ENCODE results near the gene PREPL. TPM values are rescaled to one million over a fixed set of nuclear protein-coding genes. Genes with fewer than 3 reads are reported as not detected.

PREPL gene
- total and polyA plus RNA-seq, 7 donors, result 6.6 to 52.6 (median 41.5) TPM

DNA sequence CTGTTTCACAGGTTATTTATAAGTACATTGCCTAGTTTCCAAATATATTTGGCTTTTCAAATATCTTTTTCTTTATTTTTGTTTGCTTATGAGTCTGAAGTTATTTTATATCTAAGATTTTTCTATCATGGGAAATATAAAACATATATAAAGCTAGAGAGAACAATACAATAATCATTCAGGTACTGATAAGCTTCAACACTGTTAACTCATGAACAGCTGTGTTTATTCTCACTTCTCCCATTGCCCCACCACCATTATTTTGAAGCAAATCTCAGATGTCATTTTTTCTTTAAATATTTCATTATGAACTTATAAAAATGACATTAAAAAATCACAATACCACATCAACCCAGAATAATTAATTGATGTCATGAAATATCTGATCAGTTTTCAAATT is 10.2 kb upstream of the PREPL start:
- no peak overlapping the region for H3K4me3 ChIP-seq
- TF ChIP-seq POLR2AphosphoS5 (IDR thresholded peaks at IDR 0.05) (no peak), EP300 (IDR thresholded peaks at IDR 0.05) (no peak), POLR2A (IDR thresholded peaks at IDR 0.05) (no peak)
- TF ChIP-seq, protein P1, sequence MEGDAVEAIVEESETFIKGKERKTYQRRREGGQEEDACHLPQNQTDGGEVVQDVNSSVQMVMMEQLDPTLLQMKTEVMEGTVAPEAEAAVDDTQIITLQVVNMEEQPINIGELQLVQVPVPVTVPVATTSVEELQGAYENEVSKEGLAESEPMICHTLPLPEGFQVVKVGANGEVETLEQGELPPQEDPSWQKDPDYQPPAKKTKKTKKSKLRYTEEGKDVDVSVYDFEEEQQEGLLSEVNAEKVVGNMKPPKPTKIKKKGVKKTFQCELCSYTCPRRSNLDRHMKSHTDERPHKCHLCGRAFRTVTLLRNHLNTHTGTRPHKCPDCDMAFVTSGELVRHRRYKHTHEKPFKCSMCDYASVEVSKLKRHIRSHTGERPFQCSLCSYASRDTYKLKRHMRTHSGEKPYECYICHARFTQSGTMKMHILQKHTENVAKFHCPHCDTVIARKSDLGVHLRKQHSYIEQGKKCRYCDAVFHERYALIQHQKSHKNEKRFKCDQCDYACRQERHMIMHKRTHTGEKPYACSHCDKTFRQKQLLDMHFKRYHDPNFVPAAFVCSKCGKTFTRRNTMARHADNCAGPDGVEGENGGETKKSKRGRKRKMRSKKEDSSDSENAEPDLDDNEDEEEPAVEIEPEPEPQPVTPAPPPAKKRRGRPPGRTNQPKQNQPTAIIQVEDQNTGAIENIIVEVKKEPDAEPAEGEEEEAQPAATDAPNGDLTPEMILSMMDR (IDR thresholded peaks at IDR 0.05), result no peak
- H3K27ac ChIP-seq, result no peak overlapping the region
- no peak for DNase-seq
- no peaks in the 10 kb centered on the region for H3K36me3 ChIP-seq
- intact Hi-C loops (cut with DNase I), result no loop called here
- H3K27me3 ChIP-seq, result no peaks in the 10 kb centered on the region
- H3K4me1 ChIP-seq, result no peaks in the 10 kb centered on the region
- peaks cover 0 to 2% (median 0%) of the 10 kb centered on the region in 4 donors for H3K9me3 ChIP-seq

DNA sequence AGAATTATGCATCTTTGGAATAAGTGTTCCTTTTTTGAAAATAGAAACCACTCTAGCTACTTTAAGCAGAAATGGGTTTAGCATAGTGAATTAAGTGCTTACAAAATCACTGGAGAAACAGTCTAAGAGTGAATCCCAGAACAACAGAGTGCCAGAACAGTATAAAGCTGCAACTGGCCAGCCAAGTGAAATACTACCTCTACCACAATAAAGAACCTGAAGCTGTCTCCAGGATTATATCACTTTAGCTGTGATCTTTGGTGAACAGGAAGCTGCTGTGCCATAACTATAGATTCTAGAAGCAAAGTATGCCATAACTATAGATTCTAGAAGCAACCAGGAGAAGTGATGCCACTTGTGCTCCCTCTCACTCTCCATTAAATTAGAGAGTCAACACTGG is 8.1 kb upstream of the PREPL start:
- intact Hi-C loops (cut with DNase I), result loop anchor here (10.0 kb wide), 1 partner anchor 125 kb away; no protein-coding TSS in a partner anchor

DNA sequence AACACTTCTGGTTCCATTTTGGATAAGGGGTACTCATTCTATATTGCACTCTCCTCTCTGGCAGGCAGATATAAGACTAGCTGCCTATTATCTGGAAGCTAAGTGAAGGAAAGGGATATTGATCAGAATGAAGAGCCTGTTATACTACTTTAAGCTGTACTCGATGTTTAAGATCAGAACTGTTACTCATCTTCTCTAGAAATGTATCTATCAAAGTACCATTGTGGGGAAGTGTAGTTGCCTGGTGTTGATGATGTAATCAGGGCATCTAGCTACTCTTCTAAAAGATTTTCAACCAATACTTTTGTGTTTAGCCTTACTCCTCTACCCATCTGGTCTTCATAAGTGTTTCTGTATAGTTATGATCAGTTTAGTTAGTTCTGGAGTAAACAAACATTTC is 6.3 kb upstream of the PREPL start:
- WGBS, 2 donors, result 88 to 94% methylated on average over 1 of the region's 1 CpG
- Histone ChIP-seq H3K4me1 (peaks cover 0 to 7% (median 4%) of the 10 kb centered on the region in 4 donors), H3K9me3 (peaks cover 0 to 2% (median 0%) of the 10 kb centered on the region in 4 donors), H3K36me3 (no peaks in the 10 kb centered on the region), H3K4me3 (no peak overlapping the region), H3K27ac (no peak overlapping the region), H3K27me3 (no peaks in the 10 kb centered on the region)
- DNase-seq, result no peak
- intact Hi-C loops (cut with DNase I), result loop anchor here (10.0 kb wide), 1 partner anchor 123 kb away; no protein-coding TSS in a partner anchor
- TF ChIP-seq, protein P1 (IDR thresholded peaks at IDR 0.05), result no peak
- TF ChIP-seq POLR2AphosphoS5 (IDR thresholded peaks at IDR 0.05) (no peak), POLR2A (IDR thresholded peaks at IDR 0.05) (no peak)

More for the DNA sequence above, 8.1 kb upstream of the PREPL start:
- H3K36me3 ChIP-seq, result no peaks in the 10 kb centered on the region
- H3K4me1 ChIP-seq, result no peaks in the 10 kb centered on the region
- no peaks in the 10 kb centered on the region for H3K27me3 ChIP-seq
- no peak overlapping the region for H3K4me3 ChIP-seq
- no peak for DNase-seq
- peaks cover 0 to 2% (median 0%) of the 10 kb centered on the region in 4 donors for H3K9me3 ChIP-seq
- TF ChIP-seq, protein P1 (IDR thresholded peaks at IDR 0.05), result no peak
- no peak for TF ChIP-seq POLR2AphosphoS5 (IDR thresholded peaks at IDR 0.05)
- no peak for TF ChIP-seq EP300 (IDR thresholded peaks at IDR 0.05)
- no peak for TF ChIP-seq POLR2A (IDR thresholded peaks at IDR 0.05)
- H3K27ac ChIP-seq, result no peak overlapping the region

DNA sequence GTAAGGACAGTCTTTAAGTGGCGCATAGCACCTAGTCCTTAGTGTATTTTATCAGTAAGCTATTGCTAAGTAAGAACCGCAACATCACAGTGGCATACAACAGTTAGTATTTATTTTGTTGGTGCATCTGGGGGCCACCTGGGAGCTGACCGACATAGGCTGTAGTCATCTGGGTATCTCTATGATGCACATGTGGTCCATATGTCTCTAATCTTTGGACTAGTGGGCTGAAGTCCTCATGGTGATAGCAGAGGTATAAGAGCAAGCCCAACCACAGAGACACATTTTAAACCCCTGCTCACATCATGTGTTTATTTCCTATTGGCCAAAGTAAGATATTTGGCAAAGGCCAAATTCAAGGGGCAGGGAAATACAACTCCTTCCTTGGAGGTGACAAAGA is 3.3 kb upstream of the PREPL start:
- TF ChIP-seq, protein P1 (IDR thresholded peaks at IDR 0.05), result no peak
- TF ChIP-seq POLR2A (IDR thresholded peaks at IDR 0.05) (no peak), EP300 (IDR thresholded peaks at IDR 0.05) (no peak), POLR2AphosphoS5 (IDR thresholded peaks at IDR 0.05) (no peak)
- 96 to 97% methylated on average over 3 of the region's 3 CpGs for WGBS, 2 donors
- intact Hi-C loops (cut with DNase I), result loop anchor here (5.0 to 10.0 kb wide), 3 partner anchors 120 to 367 kb away; partner anchors contain the start of gene LRPPRC

More for the DNA sequence above, 3.3 kb upstream of the PREPL start:
- Histone ChIP-seq H3K36me3 (no peaks in the 10 kb centered on the region), H3K9me3 (no peaks in the 10 kb centered on the region), H3K4me1 (peaks cover 0 to 20% (median 15%) of the 10 kb centered on the region in 4 donors), H3K27ac (no peak overlapping the region), H3K4me3 (no peak overlapping the region), H3K27me3 (no peaks in the 10 kb centered on the region)
- DNase-seq, result no peak
